HL-60 (cell line): Measurements from ENCODE around the gene VWA1.
"Not testable (repeated sequence)": the region's sequence is repeated elsewhere in the genome, so short reads cannot be mapped to it uniquely, and the experiment has no call there.

ENCODE experiments used
- CTCF ChIP-seq: IDR thresholded peaks from one replicate; pipeline ENCODE4 v1.5.1; 2011; ENCODE audit warnings: low read length, control low read depth, inconsistent platforms; ENCODE audit not compliant: insufficient read depth
- GABPA ChIP-seq: IDR thresholded peaks from 2 replicates; pipeline ENCODE4 v1.6.1; 2012; ENCODE audit warnings: low read depth
- POLR2AphosphoS5 ChIP-seq: IDR thresholded peaks from 2 replicates; pipeline ENCODE4 v1.6.1; 2012; ENCODE audit warnings: low read depth
- SPI1 ChIP-seq: IDR thresholded peaks from 2 replicates; pipeline ENCODE4 v1.6.1; 2012; ENCODE audit warnings: low read depth, mild to moderate bottlenecking, borderline replicate concordance
- TF ChIP-seq, protein P1 (sequence below): IDR thresholded peaks from 2 replicates; pipeline ENCODE4 v1.6.1; 2012; ENCODE audit warnings: low read depth; ENCODE audit not compliant: insufficient replicate concordance

- not testable (repeated sequence) for TF ChIP-seq CTCF, POLR2AphosphoS5, GABPA, SPI1
- TF ChIP-seq, protein P1, sequence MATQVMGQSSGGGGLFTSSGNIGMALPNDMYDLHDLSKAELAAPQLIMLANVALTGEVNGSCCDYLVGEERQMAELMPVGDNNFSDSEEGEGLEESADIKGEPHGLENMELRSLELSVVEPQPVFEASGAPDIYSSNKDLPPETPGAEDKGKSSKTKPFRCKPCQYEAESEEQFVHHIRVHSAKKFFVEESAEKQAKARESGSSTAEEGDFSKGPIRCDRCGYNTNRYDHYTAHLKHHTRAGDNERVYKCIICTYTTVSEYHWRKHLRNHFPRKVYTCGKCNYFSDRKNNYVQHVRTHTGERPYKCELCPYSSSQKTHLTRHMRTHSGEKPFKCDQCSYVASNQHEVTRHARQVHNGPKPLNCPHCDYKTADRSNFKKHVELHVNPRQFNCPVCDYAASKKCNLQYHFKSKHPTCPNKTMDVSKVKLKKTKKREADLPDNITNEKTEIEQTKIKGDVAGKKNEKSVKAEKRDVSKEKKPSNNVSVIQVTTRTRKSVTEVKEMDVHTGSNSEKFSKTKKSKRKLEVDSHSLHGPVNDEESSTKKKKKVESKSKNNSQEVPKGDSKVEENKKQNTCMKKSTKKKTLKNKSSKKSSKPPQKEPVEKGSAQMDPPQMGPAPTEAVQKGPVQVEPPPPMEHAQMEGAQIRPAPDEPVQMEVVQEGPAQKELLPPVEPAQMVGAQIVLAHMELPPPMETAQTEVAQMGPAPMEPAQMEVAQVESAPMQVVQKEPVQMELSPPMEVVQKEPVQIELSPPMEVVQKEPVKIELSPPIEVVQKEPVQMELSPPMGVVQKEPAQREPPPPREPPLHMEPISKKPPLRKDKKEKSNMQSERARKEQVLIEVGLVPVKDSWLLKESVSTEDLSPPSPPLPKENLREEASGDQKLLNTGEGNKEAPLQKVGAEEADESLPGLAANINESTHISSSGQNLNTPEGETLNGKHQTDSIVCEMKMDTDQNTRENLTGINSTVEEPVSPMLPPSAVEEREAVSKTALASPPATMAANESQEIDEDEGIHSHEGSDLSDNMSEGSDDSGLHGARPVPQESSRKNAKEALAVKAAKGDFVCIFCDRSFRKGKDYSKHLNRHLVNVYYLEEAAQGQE, result not testable (repeated sequence)
Observed at GRCh38 chr1:1428967-1429366, 6.5 kb upstream of the VWA1 start.
